HG02970 (cell line): ENCODE measurements around the gene STON2.
"Not testable (repeated sequence)": the region's sequence is repeated elsewhere in the genome, so short reads cannot be mapped to it uniquely, and the experiment has no call there.

Source experiments
- ATAC-seq: cut with Tn5 transposase; IDR thresholded peaks from one replicate; pipeline ENCODE4 v1.9.1; 2021; ENCODE audit warnings: mild to moderate bottlenecking, moderate library complexity, moderate number of reproducible peaks; ENCODE audit not compliant: unreplicated experiment, low FRiP score

The STON2 gene

GRCh38 chr14:81384900-81385299 lies 15.2 kb downstream of the STON2 start:
- no peak for ATAC-seq

- no peak for ATAC-seq
Measured at GRCh38 chr14:81382517-81383225, 17.5 kb downstream of the STON2 start.

DNA sequence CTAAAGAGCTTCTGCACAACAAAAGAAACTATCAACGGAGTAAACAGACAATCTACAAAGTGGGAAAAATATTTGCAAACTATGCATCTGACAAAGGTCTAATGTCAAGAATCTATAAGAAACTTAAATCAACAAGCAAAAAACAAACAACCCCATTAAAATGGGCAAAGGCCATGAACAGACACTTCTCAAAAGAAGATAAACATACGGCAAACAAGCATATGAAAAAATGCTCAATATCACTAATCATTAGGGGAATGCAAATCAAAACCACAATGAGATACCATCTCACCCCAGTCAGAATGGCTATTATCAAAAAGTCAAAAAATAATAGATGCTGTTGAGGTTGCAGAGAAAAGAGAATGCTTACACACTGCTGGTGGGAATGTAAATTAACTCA lies 20.1 kb downstream of the STON2 start:
- not testable (repeated sequence) for ATAC-seq

DNA sequence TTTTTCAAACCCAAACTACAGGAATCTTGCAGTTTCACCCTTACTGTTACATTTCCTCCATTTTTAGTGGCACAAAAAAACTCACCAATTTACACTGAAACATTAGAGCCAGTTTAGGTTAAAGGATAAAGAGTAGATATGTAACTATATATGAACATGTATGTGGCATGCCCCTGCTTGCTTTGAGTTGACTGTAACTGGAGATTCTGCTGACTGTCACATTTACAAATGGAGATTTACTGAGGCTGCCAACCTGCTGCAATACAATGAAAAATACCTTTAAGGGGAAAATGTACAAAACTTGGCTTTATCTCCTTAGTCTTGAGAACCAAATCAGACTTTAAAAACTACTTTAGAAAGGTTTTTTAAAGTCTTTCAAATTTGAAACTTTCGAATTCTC lies 28.3 kb downstream of the STON2 start:
- no peak for ATAC-seq

GRCh38 chr14:81367563-81367962 lies 32.6 kb downstream of the STON2 start:
- ATAC-seq = no peak

DNA sequence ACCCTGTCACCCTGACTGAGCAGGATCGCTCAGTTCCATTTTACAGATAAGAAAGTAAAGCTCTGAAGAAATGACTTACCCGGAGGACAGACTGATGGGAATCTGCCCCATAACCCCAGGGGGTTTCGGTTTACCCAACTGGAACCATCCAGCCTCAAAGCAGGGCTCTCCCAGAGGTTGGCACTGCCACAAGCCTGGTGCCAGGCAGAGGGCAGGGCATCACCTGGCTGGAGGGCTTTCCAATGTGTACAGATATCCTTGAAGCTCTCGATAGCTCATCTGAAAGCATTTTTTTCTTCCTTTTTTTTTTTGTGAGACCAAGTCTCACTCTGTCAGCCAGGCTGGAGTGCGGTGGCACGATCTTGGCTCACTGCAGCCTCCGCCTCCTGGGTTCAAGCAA lies 33.2 kb downstream of the STON2 start:
- no peak for ATAC-seq

DNA sequence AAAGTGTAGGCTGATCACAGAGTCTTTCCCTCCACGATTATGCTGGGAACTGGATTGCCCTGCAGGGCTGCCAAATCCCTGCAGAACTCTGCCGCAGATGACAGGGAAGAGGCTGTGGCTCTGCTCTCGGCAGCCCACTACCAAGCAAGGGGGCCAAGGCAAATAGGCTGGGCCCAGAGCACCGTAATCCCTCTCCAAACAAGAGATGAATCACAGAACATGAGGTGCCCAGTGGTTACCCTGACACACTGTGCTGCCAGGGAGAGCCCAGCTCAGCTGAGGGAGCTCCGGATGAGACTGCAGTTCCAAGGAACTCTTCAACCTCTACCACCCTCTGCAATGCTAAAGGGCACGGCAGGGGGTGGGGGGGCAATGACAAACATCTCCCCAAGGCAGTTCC lies 33.9 kb downstream of the STON2 start:
- no peak for ATAC-seq

- no peak for ATAC-seq
Measured at GRCh38 chr14:81363746-81364378, 36.3 kb downstream of the STON2 start.

GRCh38 chr14:81353691-81354323 lies 46.3 kb downstream of the STON2 start:
- ATAC-seq = no peak

DNA sequence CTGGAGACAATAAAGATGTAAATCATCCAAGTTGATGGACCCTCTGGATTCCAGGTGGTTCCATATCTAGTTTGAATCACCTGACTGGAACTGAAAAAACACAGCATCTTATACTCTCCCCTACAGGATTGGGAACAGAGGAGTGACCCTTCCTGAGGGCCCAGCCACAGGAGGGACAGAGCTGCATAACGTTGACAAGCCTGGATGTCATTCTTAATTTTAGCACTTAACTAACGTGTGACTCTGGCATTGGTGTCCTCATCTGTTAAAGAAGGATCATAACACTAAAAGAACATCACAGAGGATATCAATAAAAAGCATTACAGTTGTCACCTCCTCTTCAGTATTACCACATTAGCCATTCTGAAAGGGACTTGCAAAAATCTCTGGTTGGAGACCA lies 47.7 kb downstream of the STON2 start:
- no peak for ATAC-seq

GRCh38 chr14:81351205-81351604 lies 48.9 kb downstream of the STON2 start:
- ATAC-seq = no peak

DNA sequence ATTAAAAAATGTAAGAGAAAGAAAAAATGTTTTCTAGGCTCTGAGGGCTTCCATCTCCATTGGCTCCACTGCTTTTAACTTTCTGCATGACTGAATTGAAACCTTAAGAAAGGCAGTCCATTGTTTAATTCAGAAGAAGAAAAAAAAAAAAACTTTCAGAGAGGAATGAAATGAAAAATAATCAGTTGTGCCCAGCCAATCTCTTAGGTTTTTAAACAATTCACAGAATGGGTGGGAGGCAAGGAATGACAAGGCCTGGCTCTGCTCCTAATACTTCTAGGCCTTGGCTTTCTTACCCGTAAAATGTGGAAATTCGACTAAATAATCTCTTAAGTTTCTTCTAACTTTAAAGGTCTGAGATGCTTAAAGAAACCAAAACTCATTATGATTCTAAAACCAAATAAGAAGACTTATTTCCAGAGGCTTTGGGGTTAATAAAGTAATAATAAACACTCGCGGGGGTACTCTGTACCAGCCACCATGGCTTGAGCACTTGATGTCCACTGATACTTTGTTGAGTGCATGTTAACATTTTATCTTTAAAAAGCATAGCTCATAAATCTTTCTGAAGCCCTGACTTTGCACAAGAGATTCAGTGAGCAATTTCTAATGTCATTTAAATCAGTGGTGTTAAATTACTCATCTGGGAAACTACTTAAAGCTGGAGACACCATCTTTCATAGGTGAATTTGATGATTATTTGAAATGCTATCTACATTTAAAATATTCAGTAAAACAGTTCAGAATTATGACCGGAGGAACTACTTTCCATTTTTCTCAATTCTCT lies 49.6 kb downstream of the STON2 start:
- no peak for ATAC-seq

DNA sequence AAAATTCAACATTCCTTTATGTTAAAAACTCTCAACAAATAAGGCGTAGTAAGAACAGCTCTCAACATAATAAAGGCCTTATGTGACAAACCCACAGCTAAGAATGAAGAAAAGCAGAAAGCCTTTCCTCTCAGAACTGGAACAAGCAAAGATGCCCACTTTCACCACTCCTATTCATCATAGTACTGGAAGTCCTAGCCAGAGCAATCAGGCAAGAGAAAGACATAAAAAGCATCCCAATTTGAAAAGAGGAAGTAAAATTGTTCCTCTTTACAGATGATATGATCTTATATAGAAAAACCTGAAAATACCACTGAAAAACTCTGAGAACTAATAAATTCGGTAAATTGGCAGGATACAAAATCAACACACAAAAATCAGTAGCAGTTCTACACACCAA lies 52.1 kb downstream of the STON2 start:
- no peak for ATAC-seq

GRCh38 chr14:81345781-81346180 lies 54.3 kb downstream of the STON2 start:
- no peak for ATAC-seq

GRCh38 chr14:81344481-81345160 lies 55.5 kb downstream of the STON2 start:
- ATAC-seq = no peak

DNA sequence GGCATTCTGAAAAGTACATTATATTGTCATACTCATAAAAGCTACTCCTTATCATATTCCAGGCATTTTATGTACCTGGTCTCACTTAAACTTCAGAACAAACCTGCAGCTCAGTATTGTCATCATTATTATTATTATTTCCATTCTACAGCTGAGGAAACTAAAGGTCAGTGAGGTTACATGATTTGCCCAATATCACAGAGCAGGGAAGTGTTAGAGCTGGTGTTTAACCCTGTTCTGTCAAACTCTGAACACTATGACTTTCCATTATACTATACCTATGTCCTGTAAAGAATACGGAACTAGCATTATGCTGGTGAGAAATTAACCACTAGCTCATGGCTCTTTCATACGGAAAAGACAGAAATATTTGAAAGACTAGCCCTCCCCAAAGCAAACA lies 56.4 kb downstream of the STON2 start:
- ATAC-seq = no peak

DNA sequence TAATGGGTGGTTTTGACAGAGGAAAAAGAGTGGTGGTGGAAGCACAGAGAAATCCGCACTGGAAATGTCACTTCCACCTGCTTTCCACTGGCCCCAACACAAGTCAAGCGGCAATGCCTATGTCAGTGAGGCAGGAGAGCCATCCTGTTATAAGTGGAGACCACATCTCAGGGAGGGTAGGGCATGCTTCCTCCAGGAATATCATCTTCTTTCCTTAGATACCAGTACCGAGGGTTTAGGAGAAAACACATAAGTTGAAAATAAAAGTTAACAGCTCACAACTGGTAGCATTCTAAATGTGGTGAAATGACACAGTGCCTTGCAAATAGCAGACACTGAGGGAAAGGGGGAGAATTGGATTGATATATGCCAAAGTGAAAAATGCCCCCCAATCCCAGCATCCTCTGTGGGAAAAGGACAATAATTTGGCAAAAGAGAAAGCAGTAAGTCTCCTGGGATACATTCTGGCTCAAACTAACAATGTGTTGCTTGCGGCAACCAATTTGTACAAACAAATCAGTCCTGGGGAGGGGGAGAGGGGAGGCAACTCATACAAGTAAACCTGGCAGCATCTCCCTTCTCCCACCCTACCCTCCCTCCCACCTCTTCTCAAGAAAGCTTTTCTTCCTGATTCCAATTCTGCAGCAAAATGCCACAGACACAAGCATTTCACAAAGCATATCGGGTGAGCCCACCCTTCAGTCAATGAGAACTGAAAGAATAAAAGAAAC lies 57.1 kb downstream of the STON2 start:
- ATAC-seq = no peak

DNA sequence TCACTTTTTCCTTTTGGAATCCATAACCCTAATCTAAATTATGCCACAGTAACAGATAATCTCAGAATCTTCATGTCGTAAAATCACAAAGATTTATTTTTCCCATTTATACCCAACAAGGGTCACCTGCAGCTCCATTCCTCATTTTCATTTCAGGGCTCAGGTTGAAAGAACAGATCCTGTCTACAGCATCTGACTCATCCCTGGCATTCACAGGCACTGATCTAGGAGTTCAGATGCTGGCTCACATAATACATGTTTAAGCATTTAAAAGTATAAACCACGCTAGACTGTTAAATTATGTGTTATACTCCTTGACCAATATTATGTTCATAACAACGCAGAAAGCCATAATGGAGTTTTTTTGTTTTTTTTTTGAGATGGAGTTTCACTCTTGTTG lies 58.3 kb downstream of the STON2 start:
- no peak for ATAC-seq

- ATAC-seq = no peak
Measured at GRCh38 chr14:81341370-81341769, 58.8 kb downstream of the STON2 start.

DNA sequence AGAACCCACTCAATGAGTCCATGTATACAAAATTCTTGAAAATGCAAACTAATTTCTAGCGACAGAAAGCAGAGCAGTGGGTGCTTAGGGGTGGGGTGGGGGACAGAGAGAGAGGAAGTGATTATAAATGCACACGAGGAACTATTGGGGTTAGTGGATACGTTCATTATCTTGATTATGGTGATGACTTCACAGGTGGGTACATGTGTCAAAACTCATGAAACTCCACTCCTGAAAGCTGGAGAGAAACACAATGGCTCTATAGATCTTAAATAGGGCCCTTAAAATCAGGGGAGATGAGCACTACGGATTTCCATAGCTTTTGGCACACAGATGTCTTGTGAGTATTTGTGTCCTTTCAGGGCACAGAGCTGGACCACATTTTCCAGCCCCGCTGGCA lies 59.9 kb downstream of the STON2 start:
- ATAC-seq = no peak
